Activated CD8-positive, alpha-beta memory T cell treated with anti-CD3 and anti-CD28 coated beads, Interleukin-2, amount 50 U/mL, for 48 hours (primary cell): Measurements from ENCODE around the gene KRT77.

Experiments
- DNase-seq: peaks from one replicate; pipeline ENCODE4 v3.0.0-alpha.2; 2020

Gene KRT77

DNA sequence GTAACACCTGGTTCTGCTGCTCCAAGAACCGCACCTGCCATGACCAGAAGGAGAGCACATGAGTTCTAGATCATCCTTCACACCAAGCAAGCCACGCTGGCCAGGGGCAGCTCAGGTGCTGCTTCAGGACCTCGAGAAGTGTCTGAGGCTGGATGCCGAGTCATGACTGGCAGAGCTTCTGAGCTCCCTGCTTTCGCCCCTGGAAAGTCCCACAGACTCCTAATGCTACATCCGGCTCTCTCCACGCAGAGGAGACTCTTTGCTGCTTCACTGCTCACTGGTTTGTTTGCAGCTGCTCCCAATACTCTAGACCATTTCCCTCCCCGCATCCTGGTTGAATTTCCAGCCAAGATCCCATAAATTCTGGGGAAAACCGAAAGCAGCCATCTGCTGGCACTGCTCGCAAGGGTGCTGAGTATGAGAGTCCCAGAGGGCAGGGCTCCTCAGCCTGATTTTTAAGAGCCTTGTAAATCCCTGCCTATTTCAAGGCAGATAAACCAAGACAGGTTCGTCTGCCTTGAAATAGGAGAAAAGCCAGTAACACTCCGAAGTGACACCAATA is 52.7 kb downstream of the KRT77 start:
- DNase-seq, result no peak

DNA sequence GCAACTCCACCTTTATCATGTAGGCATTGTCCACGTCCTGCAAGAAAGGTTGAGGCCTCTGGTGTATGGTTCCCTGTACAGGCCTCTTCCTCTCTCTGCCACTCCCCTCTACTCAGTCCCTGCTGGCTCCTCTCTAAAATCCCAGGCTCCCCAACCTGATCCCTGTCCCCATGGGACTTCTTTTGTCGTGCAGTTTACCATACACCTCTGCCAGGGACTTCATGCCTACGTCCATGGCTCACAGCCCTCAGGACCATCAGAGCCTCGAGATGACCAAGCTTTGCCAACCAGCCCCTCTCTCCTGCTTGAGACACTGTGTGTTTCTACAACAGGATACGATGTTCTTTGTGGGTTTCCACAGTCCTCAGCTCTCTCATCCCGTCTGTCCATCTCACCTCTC is 54.3 kb downstream of the KRT77 start:
- no peak for DNase-seq

DNA sequence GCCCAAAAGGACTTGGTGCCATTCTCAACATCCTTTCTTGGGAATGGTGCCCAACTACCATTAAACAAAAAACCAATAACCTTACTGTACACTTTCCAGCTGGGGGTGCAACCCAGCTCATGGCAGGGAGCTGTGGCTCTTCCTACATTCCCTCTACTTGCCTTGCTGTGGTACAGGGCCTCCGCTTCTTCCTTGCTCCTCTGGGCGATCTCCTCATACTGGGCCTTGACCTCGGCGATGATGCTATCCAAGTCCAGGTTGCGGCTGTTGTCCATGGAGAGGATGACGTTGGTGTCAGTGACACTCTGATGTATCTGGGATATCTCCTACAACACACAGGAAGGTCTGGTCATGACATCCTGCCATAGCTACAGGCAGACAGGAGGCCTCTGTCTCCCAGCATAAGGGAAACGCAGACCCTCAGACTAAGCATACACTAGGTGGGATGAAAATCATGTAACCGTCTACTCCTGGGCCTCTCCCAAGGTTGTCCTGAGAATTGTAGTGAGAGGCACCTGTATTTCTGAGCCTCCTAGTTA is 55.2 kb downstream of the KRT77 start:
- DNase-seq, result no peak

DNA sequence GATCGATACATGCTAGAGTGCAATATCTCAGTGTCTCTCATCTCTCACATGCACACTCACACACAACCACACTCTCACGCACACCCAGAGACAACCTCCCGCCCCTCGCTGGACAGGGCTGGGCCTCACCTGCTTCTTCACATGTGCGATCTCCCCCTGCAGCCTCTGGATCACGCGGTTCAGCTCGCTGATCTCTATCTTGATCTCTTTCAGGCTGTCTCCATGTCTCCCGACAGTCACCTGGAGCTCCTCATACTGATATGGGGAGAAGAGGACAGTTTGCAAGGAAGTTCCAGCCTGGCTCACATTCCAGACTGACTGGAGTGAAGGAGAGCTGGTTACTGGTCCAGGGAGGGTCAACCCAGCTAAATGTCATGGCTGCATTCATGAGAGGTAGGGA is 55.7 kb downstream of the KRT77 start:
- no peak for DNase-seq

DNA sequence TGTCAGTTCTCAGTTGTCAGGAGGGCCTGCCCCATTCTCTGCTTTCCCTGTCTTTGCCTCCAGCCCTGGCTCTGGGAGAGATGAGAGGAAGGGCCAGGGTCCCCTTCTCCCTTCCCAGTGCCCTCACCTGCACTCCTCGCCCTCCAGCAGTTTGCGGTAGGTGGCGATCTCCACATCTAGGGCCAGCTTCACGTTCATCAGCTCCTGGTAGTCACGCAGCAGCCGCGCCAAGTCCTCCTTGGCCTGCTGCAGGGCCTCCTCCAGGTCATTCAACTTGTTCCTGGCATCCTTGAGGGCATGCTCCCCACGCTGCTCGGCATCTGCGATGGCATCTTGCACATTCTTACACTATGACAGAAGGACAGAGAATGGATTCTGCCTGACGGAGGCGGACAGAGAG is 56.7 kb downstream of the KRT77 start:
- no peak for DNase-seq

DNA sequence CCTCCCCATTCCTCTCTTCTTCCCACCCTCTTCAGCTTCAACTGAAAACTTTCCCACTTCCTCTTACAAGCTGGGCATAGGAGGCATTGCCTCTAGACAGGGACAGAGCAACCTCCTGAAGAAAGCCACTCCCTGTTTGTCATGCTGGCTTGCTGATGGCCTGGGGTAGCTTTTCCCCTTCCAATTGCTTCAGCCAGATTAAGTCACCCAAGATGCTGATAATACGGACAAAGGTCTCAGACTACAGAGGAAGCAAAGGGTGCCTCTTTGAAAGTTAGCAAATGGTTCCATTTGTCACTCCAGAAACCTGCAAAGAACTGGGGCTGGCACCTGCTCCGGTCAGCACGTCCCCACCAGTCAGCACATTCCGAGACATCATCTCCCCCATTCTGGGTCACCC is 57.3 kb downstream of the KRT77 start:
- DNase-seq, result no peak

DNA sequence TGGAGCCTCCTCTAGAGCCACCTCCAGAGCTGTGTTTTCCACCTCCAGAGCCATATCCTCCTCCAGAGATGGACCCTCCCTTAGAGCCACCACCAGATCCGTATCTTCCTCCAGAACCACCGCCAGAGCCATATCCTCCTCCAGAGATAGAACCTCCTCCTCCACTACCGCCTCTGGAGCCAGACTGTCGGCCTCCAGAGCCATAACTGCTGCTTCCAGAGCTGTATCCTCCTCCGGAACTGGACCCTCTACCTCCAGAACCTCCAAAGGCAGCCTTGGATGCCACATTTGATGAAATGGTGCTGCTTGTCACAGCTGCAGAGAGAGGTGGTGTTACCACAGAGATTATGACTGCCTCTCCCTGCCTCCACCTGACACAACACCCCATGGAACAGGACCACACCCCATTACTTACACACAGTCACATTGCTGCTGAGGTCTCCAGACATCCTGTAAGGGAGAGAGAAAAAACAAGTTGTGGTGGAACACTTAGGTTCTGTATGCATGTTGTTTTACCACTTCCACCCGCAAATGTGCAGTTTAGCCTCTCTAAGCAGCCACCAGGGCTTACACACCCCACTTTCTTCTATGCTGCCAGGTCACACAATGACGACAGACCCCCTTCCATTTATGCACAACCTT is 58.1 kb downstream of the KRT77 start:
- DNase-seq, result peak; percentile 50

DNA sequence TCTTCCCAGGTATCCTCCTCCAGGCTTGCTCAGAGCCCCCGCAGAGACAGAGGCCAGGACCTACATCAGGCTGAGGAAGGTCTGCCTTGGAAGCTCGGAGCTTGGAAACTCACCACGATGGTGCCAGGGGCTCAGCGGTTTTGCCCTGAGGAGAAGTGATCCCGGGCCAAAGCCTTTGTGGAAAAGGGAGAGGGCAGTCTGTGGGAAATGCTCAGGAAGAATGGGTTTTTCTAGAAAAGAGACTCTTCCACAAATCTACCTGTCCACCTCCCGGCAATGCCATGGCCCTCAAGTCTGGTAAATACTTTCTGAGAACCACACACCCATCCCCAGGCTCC is 59.3 kb downstream of the KRT77 start:
- DNase-seq, result no peak

DNA sequence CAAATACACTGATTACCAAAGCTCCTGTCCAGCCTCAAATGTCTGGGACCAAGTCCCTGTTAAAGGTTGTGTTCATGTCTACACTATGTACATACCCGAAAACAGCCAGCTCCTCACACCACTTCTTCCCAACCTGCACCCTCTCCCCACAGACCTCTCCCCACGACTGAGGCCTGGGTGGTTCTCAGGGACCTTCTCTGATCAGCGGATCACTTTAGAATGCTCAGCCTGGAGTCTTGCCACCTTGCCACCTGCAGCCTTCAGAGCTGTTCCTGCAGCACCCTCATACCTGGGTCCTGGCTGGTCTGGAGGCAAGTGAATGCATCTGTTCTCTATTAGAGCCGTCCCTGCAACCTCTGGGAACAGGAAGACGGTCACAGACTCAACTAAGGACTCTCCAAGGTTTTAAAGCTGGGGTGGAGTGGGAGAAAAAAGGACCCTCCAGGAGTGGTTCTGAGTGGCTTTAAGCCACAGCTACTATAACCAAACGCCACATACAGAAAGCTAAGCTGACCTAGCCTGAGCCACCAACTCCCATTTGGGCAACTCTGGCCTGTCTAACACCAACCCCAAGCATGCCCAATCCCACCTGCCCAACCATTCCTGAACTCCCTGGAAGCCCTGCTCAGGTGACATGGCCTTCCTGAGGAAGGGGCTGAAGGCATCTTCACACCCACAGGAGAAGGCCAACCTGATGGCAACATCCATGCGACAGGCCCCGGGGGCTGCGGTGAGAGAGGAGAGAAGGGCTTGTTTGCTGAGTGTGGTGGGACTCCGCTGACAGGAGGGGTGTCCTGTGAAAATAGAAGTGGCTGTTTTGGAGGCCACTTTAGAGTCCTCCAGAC is 59.9 kb downstream of the KRT77 start:
- DNase-seq, result peak; percentile 49

DNA sequence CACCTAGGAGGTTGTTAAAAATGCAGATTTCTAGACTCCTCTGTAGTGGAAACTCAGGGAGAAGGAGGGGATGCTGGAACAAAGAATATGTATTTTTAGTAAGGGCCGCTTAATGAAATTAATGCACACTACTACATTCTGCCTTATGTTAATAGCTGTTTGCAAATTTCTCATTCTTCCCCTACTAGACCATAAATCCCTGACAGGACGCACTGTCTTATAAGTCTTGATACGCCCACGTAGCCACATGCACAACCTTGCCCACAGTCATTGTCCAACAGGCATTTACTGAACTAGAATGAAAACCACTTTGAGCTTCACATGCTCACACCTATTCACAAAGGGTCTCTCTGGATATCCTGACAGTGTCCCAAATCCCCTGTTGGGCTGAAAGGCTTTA is 61.9 kb downstream of the KRT77 start:
- no peak for DNase-seq
